ENCODE data around the gene SLC25A51. TPM values are rescaled to one million over a fixed set of nuclear protein-coding genes. Genes with fewer than 3 reads are reported as not detected.

Gene SLC25A51
- polyA plus RNA-seq, 5 donors, result 12.4 to 21.1 (median 16.8) TPM

- DNase-seq, result no peak
Observed at GRCh38 chr9:37938121-37938891, 34.4 kb upstream of the SLC25A51 start.

DNA sequence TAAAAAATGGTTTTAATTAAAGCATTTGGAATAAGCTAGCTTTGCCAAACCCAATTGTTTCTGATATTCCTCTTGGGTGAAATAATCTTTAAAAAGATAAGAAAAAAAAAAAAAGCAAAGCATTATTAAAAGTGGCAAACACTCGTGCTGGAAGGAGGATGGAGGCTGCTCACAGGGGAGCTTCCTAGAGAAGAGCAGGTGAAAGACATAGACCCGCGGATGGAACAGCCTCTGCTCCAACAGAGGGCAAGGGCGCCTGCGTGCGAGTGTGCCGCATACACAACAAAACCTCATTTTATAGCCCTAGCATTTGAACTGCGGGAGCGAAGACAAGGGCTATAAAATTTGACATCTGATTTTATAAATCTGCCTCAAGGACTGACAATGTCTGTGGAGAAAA is 33.4 kb upstream of the SLC25A51 start:
- no peak for DNase-seq

DNA sequence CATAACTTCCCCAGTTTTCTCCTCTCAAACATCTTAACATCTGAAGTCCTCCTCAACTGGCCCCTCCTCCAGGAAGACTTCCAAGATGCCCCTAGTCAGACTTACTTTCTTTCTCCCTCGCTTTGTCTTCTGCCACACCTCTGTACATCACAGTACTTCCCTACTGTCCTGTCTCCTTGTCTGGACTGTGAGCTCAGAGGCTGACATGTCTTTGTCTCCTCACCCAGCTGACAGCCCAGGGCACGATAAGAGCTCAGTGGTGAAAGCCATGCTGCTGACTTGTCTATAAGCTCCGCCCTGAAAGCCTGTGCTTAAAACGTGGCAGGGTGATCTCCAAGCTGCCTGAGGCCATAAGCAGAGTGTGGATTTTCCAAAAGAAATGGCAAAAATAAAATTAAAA is 33.0 kb upstream of the SLC25A51 start:
- DNase-seq, result no peak

DNA sequence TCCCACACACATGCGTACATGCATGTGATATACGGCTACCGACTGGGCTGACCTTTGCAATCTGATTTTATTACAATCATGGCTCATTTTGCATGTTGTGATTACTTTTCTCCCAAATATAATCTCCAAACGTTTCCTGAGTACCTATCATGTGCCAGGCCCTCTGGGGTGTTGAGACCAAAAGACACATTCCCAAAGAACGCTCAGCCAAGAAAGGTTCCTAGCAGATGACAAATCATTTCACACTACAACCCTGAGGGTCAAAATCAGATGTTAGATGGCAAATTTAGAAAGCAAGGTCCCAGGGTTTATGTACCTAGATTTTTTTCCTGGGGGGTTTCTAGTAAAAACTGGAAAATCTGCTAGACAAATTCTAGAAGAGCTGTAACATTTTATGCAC is 32.4 kb upstream of the SLC25A51 start:
- DNase-seq, result no peak

- no peak for DNase-seq
Observed at GRCh38 chr9:37935096-37935495, 31.2 kb upstream of the SLC25A51 start.

- no peak for DNase-seq
Observed at GRCh38 chr9:37931592-37931991, 27.7 kb upstream of the SLC25A51 start.

DNA sequence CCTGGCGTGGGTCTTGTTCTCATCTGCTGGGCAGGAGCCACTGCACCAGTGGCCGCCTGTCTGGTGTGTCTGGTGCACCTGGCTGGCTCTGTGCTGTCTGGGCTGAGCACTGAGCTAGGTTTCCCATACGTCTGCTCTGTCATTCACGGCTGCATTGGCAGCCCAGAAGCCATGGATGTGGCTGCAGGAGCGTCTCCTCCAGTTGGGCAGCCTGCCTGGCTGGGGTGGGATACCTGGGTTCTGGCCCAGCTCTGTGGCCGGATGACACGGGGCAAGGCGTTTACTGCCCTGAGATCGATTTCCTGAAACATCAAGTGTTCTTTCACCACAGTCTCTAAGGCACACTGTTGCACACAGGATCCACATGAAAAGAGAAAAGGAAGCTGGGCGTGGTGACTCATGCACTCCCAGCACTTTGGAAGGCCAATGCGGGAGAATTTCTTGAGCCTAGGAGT is 25.5 kb upstream of the SLC25A51 start:
- no peak for DNase-seq

GRCh38 chr9:37928552-37929430 is 24.9 kb upstream of the SLC25A51 start:
- DNase-seq, result no peak

DNA sequence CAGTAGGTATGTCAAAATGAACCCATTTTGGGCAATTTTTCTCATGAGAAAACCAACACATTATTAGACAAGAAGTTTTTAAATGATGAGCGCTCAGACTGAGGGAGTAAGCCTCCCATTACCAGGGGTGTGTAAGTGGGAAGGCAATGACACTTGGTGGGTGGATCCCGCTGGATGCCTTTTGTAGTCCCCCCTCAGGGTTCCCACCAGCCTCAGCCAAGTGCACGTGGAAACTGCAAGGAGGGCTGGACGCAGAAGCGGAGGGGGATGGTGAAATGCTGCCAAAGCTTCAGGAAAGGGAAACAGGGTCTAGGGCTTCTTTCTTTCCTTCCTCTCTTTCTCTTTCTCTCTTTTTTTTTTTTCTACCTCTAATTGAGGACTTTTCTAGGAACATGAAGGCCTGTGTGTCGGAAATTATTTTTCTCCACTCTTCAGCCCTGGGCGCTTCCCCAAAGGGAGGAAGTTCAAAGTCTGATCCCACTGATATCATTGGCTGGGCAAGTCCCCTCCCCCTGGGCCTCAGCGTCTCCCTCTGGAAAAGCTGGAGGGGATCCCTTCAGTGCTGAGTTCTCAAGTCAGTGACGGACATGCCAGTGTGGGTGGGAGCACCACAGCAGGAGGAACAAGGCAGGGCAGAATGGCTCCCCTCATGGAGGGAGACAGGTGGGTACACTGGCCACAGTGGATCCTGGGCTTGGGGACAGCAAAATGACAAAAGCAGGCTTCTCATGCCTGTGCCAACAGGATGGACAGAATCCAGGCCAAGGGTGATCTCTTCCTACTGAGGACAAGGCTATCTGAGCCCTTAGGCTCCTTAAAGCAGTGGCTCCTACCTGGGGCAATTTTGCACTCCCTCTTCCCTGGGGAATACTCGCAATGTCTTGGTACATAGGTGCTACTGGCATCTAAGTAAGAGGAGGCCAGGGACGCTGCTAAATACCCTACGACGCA is 23.9 kb upstream of the SLC25A51 start:
- DNase-seq, result no peak

GRCh38 chr9:37927132-37927531 is 23.2 kb upstream of the SLC25A51 start:
- DNase-seq, result no peak

- no peak for DNase-seq
Observed at GRCh38 chr9:37926737-37927118, 22.8 kb upstream of the SLC25A51 start.

GRCh38 chr9:37925786-37926736 is 22.1 kb upstream of the SLC25A51 start:
- DNase-seq, result no peak

DNA sequence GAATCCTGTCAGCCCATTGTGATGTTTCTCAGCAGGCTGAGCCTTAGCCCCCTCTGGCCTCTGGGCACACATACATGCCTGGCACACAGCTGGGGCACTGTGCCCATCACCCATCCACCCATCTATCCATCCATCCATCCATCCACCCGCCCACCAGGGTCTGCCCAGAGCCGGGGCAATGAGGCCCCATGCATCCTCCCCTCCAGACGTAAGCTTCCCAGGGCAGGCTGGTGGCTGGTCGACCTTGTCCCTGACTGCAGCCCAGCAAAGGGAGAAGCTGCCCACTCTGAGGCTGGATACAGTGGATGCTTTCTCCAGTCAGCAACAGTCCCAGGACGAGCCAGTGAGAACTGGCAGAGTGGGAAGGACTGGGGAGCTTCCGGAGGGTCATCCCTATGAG is 21.1 kb upstream of the SLC25A51 start:
- no peak for DNase-seq

- DNase-seq, result no peak
Observed at GRCh38 chr9:37924538-37924937, 20.6 kb upstream of the SLC25A51 start.

GRCh38 chr9:37923796-37924427 is 20.0 kb upstream of the SLC25A51 start:
- DNase-seq, result no peak

DNA sequence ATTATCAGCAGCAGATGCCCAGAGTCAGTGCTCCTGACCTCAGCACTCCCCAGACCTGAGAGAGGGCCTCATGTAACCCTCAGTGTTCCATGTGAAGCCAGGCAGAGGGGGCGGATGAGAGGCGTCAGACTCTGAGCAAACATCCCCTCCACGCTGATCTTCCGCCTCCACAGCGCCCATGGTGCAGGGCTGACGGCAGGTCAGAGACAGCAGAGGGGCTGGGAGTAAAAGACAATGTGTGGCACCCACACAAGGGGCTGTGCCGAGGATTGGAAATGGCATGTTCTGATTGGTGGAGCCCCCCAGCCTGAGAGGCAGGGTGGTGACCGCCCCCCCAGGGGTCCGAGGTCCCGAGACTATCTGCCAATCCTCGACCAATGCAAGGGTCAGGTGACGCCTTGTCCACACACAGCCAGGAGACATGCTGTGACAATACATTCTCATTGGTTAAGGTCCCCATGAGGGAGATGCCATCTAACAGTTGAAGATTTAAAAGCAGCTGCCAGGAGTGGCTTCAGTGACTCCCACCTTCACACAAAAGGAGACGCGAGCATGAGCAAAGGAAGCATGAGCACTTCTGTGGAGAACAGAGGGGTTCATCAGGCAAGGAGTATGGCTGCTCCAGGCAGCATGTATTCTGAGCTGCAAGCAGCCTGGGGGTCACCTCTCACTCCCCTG is 19.3 kb upstream of the SLC25A51 start:
- no peak for DNase-seq

- DNase-seq, result no peak
Observed at GRCh38 chr9:37922363-37923117, 18.6 kb upstream of the SLC25A51 start.

GRCh38 chr9:37921546-37922300 is 17.8 kb upstream of the SLC25A51 start:
- DNase-seq, result no peak

Data from right lung (tissue), 5 donors.